MM.1S (cell line): ENCODE measurements around the gene ARHGAP26.

Experiments used
- CTCF ChIP-seq: fragments of 300-600 bp; sonication (generic); IDR thresholded peaks from 2 replicates; pipeline ENCODE4 v1.5.1; 2016; ENCODE audit warnings: antibody characterized with exemption, low read length, mixed read lengths
- EZH2 ChIP-seq: fragments of 300-600 bp; sonication (generic); optimal IDR thresholded peaks from 2 replicates; pipeline ENCODE3; 2017; ENCODE audit warnings: low read depth, mild to moderate bottlenecking, antibody characterized with exemption, low read length, mixed read lengths
- EZH2phosphoT487 ChIP-seq: fragments of 300-600 bp; sonication (generic); IDR thresholded peaks from 2 replicates; pipeline ENCODE4 v1.6.1; 2018; ENCODE audit warnings: antibody characterized with exemption, low read length

- no peak for TF ChIP-seq EZH2phosphoT487
- no peak for TF ChIP-seq CTCF
- no peak for TF ChIP-seq EZH2
Observed at GRCh38 chr5:142820447-142820846, 50.3 kb downstream of the ARHGAP26 start.
